Spleen (tissue), 13 donors: ENCODE data around the gene ERN2. TPM values are rescaled to one million over a fixed set of nuclear protein-coding genes. Genes with fewer than 3 reads are reported as not detected.

ENCODE experiments used
- DNase-seq: peaks from one replicate; pipeline ENCODE4 v3.0.0-alpha.2; 2020
- H3K27ac ChIP-seq, 8 donors: fragments of 200-600 bp; sonication (generic) in 7 of 8; 1 replicate in 4 of 8; 2 replicates in 4 of 8; pipeline versions ENCODE4 v1.5.0 to v1.8.0; 2016 to 2021; ENCODE audit warnings: inconsistent platforms in 4 of 8, mild to moderate bottlenecking in 4 of 8, moderate library complexity in 1 of 8
- H3K27me3 ChIP-seq, 7 donors: fragments of 200-600 bp; sonication (generic) in 6 of 7; replicated peaks in 1 of 7; 1 replicate in 4 of 7; 2 replicates in 3 of 7; pipeline versions ENCODE4 v1.5.0 to v1.8.0; 2016 to 2021; ENCODE audit warnings: inconsistent platforms in 3 of 7, mild to moderate bottlenecking in 1 of 7
- H3K36me3 ChIP-seq, 6 donors: fragments of 200-600 bp; sonication (generic) in 5 of 6; 1 replicate in 4 of 6; 2 replicates in 2 of 6; pipeline versions ENCODE4 v1.5.0 to v1.8.0; 2016 to 2021; ENCODE audit warnings: inconsistent platforms in 2 of 6
- H3K4me1 ChIP-seq, 6 donors: fragments of 200-600 bp; sonication (generic) in 5 of 6; 1 replicate in 3 of 6; 2 replicates in 3 of 6; pipeline versions ENCODE4 v1.5.0 to v1.8.0; 2016 to 2021; ENCODE audit warnings: inconsistent platforms in 3 of 6
- H3K4me3 ChIP-seq, 8 donors: fragments of 200-600 bp; sonication (generic) in 7 of 8; 1 replicate in 4 of 8; 2 replicates in 4 of 8; pipeline versions ENCODE4 v1.5.0 to v1.8.0; 2016 to 2021; ENCODE audit warnings: inconsistent platforms in 4 of 8, mild to moderate bottlenecking in 4 of 8, moderate library complexity in 2 of 8
- H3K9me3 ChIP-seq, 8 donors: fragments of 200-600 bp; sonication (generic) in 7 of 8; 1 replicate in 4 of 8; 2 replicates in 4 of 8; pipeline versions ENCODE4 v1.5.0 to v1.8.0; 2016 to 2021; ENCODE audit warnings: inconsistent platforms in 4 of 8
- CTCF ChIP-seq, 11 experiments: fragments of 200-600 bp in 7 of 11; fragments of 450-650 bp in 4 of 11; sonication (generic) in 4 of 11; IDR thresholded peaks in 8 of 11; conservative IDR thresholded peaks in 3 of 11; 1 replicate in 7 of 11; 2 replicates in 4 of 11; pipeline versions ENCODE4 v1.4.0 to v1.8.0; 2016 to 2021; ENCODE audit warnings: antibody characterized with exemption in 11 of 11, inconsistent platforms in 4 of 11, mild to moderate bottlenecking in 1 of 11
- POLR2A ChIP-seq, 3 donors: fragments of 450-650 bp; IDR thresholded peaks; one replicate each; pipeline ENCODE4 v1.5.1; 2017; ENCODE audit warnings: antibody characterized with exemption in 3 of 3, mild to moderate bottlenecking in 1 of 3
- POLR2AphosphoS5 ChIP-seq, 3 donors: sonication (generic); formaldehyde crosslinking; IDR thresholded peaks; one replicate each; pipeline ENCODE4 v1.5.1; 2017; ENCODE audit warnings: antibody characterized with exemption in 3 of 3
- WGBS, 5 donors: extraction: QIAGEN DNeasy Blood & Tissue Kit in 3 of 5; methylation state at CpG; one replicate each; pipeline versions ENCODE4 v1.1.5 to v1.1.7; 2013 to 2018; 5-methylcytosine and 5-hydroxymethylcytosine counted together
- intact Hi-C: fragments of 100-400 bp; cut with DNase I; formaldehyde crosslinking; loops from one replicate; pipeline ENCODE4 v1.15.0; 2023; ENCODE audit warnings: low total_unique reads
- long read RNA-seq, 2 donors: transcript quantifications; one replicate each; lab custom pipeline, GENCODE V29; 2026
- polyA plus RNA-seq, 3 donors: library from polyadenylated mRNA; stranded (reverse); fragments of 200-250 nt; gene quantifications; one replicate each; pipeline ENCODE4 v1.2.1, GENCODE V29; 2013
- total RNA-seq, 7 donors: library from RNA; depleted of rRNA in 3 of 7; stranded (reverse); fragments of >200 nt in 3 of 7; fragmentation: NEBNext Ultra II Directional in 4 of 7; extraction: Animal tissue kit (Norgen Biotek cat#: 25700) in 4 of 7; gene quantifications; one replicate each; pipeline versions ENCODE4 v1.1.0 to v1.2.1, GENCODE V29; 2016 to 2021
- donor health status: healthy with polysubstance abuse.
- donor health status: DM: no; HTN: no; CAD: no; lungs with moderate emphysema.
- donor health status: DM: no; HTN: no; CAD: no.
- donor health status: Bipolar disorder and iron deficiency.
- donor health status: healthy.
- donor health status: DM: no; HTN: no; CAD: no.
- donor health status: DM: yes; HTN: yes; CAD: no.

The ERN2 gene
- total RNA-seq = not detected
- under 1 TPM in 1 of 3 donors, not detected in 2; 0.05 TPM for polyA plus RNA-seq
- long read RNA-seq, donor 1 = 0 reads
- long read RNA-seq, donor 2 = 0 reads

DNA sequence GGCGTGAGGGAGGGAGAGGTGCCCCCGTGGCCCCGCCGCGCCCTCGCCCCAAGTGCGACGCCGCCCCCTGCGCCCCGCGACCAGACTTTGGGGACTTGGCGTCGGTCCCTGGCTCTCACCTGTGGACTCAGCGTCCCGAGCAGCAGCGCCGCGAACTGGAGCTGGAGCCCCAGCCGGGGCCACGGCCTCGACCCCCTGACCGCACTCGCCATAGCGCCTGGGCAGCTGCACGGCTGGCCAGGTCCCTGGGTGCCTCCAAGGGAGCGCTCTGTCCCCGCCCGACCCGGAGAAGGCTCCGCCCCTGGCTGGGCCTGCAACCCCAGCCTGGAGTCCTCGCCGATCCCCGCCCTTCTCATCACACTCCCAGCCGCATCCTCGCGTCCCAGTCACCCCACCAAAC lies at the start of gene ERN2:
TSS of gene ERN2 (minus strand) at position 247 of the 400 bp plus-strand sequence. CDS start at position 212, 35 bp downstream.
- no peak for TF ChIP-seq POLR2A (IDR thresholded peaks at IDR 0.05)
- TF ChIP-seq POLR2AphosphoS5 (IDR thresholded peaks at IDR 0.05) = no peak
- no peak for TF ChIP-seq CTCF (IDR thresholded peaks at IDR 0.05 in 8 of 11, conservative IDR thresholded peaks at IDR 0.05 in 3 of 11)
- peak; percentile 67 for DNase-seq
- Histone ChIP-seq H3K27me3 (peaks cover 0 to 68% (median 22%) of the 10 kb centered on the region in 7 donors), H3K36me3 (no peaks in the 10 kb centered on the region), H3K4me3 (no peak within 1 kb of the TSS), H3K27ac (no peak within 1 kb of the TSS), H3K9me3 (peaks cover 0 to 22% (median 17%) of the 10 kb centered on the region in 8 donors), H3K4me1 (peaks cover 0 to 5% (median 0%) of the 10 kb centered on the region in 6 donors)
- intact Hi-C loops = no loop called here
- WGBS, 5 donors = 0 to 13% (median 9%) methylated on average over 2 to 37 of the region's 37 CpGs

- Histone ChIP-seq H3K27ac (no peak overlapping the region), H3K27me3 (peaks cover 4 to 80% (median 31%) of the 10 kb centered on the region in 7 donors), H3K4me1 (peaks cover 7 to 15% (median 10%) of the 10 kb centered on the region in 6 donors), H3K4me3 (no peak overlapping the region), H3K9me3 (no peaks in the 10 kb centered on the region), H3K36me3 (no peaks in the 10 kb centered on the region)
- WGBS, 5 donors = 76 to 96% (median 84%) methylated on average over 6 of the region's 6 CpGs
- no peak for TF ChIP-seq POLR2A (IDR thresholded peaks at IDR 0.05)
- no peak for DNase-seq
- intact Hi-C loops = no loop called here
Measured at GRCh38 chr16:23757937-23758619, 45.1 kb upstream of the ERN2 start.

GRCh38 chr16:23757116-23757515 lies 44.1 kb upstream of the ERN2 start:
- WGBS, 5 donors = 74 to 90% (median 82%) methylated on average over 9 of the region's 9 CpGs
- TF ChIP-seq POLR2AphosphoS5 (IDR thresholded peaks at IDR 0.05) = no peak
- TF ChIP-seq CTCF (IDR thresholded peaks at IDR 0.05 in 8 of 11, conservative IDR thresholded peaks at IDR 0.05 in 3 of 11) = no peak
- TF ChIP-seq POLR2A (IDR thresholded peaks at IDR 0.05) = no peak
- Histone ChIP-seq H3K27me3 (peaks cover 4 to 86% (median 31%) of the 10 kb centered on the region in 7 donors), H3K4me3 (no peak overlapping the region), H3K4me1 (peaks cover 7 to 15% (median 10%) of the 10 kb centered on the region in 6 donors), H3K27ac (no peak overlapping the region), H3K36me3 (no peaks in the 10 kb centered on the region), H3K9me3 (no peaks in the 10 kb centered on the region)
- DNase-seq = no peak
- intact Hi-C loops = no loop called here

- Histone ChIP-seq H3K36me3 (no peaks in the 10 kb centered on the region), H3K27me3 (peaks cover 4 to 84% (median 31%) of the 10 kb centered on the region in 7 donors), H3K4me3 (no peak overlapping the region), H3K27ac (no peak overlapping the region), H3K4me1 (peaks cover 7 to 15% (median 10%) of the 10 kb centered on the region in 6 donors), H3K9me3 (no peaks in the 10 kb centered on the region)
- intact Hi-C loops = no loop called here
- DNase-seq = no peak
- 26 to 44% (median 39%) methylated on average over 13 to 15 of the region's 15 CpGs for WGBS, 5 donors
- TF ChIP-seq POLR2A (IDR thresholded peaks at IDR 0.05) (no peak), POLR2AphosphoS5 (IDR thresholded peaks at IDR 0.05) (no peak), CTCF (IDR thresholded peaks at IDR 0.05 in 8 of 11, conservative IDR thresholded peaks at IDR 0.05 in 3 of 11) (no peak)
Measured at GRCh38 chr16:23755484-23755809, 42.4 kb upstream of the ERN2 start.
